CD4-positive, alpha-beta T cell treated with Interleukin-10 for 1 hour (primary cell): ENCODE measurements around the gene MAP3K21.

ENCODE experiments used
- DNase-seq: peaks from one replicate; pipeline ENCODE4 v3.0.0-alpha.2; 2020

MAP3K21 gene

DNA sequence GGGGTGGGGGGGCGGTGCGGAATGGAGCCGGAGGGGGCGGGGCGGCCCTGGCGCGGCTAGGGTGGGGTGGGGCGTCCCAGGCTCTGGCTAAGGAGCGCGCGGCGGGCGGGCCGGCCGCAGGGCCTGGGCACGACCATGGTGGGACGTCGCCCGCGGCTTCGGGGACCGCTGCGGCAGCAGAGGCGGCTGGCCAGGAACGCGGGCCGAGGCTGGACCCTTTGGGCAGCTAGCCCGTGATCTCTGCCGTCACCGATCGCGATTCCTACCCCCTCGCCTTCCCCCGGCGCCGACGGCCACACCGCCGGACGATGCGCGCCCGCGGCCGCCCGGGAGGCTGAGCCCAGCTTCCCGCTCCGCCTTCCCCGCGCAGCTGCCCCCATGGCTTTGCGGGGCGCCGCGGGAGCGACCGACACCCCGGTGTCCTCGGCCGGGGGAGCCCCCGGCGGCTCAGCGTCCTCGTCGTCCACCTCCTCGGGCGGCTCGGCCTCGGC lies at the start of gene MAP3K21:
MAP3K21 (plus strand) TSS at position 74 of the 491 bp plus-strand sequence; CDS start at position 379, 305 bp downstream.
- DNase-seq, result no peak

DNA sequence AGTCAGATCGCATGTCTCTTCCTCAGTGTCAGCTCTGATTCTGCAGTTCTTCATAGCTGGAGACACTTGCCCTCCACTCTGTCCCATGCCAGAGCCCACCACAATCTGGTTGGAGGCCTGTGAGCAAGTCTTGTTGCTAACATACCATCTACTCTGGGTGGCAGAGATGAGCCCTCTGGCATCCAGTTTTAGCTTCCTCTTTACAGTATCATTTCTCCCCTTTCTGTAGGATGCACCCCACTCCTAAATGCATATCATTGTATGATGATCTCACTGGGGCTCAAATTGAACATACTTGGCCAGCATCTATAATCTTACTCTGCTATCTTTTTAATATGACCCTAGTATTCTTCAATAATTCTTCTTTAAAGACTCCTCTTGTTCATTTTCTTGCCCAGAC lies 48.9 kb upstream of the MAP3K21 start:
- DNase-seq, result no peak

DNA sequence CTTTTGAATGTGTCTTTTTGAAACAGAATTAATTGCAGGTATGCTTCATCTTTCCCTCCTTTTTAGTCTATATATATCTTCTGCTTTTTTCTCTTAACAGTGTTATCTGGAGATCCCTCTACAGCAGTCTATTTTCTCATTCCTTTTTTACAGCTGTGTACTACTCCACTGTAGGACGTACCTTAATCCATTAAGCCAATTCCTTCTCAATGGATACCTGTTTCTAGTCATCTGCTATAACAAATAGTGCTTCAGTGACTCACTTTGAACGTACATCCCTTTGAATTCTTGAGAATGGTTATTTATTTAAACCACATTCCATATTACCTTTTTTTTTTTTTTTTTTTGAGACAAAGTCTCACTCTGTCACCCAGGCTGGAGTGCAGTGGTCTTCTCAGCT lies 47.6 kb upstream of the MAP3K21 start:
- DNase-seq, result no peak

DNA sequence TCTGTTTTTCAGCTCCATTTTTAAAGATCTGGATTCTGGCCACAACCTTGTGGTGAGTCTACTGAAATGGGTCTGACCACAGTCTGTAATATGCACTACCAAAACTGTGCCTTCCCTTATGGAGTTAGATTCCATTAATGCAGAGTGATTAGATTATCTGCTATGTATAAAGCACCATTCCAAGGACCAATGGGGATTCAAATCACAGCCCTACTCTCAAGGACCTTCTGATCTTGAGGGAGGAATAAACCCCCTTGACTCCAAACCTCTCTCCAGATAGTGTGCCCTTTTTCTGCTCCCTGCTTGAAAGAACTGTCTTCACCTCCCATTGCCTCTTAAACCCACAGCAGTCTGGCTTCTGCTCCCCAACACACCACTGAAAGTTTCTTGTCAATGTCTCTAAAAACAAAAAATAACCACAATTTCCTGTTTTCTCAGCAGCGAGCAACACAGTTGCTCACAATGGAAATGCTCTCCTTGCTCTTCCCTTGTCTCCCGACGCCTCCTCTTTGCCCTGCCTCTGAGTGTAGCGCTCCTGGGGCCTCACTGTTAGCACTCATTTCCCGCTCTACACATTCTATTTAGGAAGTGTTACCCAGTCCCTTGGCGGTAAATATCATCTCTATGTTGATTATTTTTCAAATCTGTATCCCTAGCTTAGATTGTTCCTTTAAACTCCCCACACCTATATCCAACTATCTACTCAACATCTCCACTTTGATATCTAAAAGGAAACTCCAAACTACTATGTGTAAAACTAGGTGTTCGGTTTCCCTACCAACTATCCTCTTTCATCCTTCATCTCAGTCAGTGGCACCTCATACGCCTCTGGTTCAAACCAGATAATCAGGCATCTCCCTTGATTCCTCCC lies 45.6 kb upstream of the MAP3K21 start:
- peak; percentile 38 for DNase-seq

DNA sequence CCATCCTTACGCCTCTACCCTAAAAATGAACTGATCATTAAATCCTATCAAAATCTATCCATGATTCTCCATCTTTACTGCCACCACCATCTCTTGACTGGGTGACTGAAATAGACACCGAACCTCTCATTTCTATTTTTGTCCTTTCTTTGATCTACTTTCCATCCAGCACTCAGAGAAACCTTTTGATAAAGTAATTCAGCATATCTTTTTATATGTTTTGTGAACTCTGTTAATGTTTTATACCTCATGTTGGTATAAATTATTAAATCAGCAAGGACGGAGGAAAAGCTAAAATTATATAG lies 45.0 kb upstream of the MAP3K21 start:
- DNase-seq, result no peak

DNA sequence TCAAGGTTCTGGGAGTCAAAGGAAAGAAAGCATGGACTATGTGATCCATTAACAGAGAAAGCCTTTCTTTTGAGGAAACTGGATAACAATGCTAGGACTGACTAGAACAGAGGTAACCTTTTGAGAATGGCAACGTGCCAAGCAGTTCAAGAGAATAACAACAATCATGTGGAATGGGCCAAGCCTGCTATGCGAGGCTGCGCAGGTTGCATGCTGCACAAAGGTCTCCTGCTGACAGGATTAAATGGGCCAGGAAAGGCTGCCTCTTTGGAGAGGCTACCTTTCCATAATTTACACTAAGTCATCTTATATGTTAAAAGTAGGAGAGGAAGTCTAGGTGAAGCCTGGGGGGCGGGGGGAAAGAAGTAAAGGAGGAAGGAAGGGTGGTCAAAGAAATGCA lies 37.8 kb upstream of the MAP3K21 start:
- DNase-seq, result no peak

DNA sequence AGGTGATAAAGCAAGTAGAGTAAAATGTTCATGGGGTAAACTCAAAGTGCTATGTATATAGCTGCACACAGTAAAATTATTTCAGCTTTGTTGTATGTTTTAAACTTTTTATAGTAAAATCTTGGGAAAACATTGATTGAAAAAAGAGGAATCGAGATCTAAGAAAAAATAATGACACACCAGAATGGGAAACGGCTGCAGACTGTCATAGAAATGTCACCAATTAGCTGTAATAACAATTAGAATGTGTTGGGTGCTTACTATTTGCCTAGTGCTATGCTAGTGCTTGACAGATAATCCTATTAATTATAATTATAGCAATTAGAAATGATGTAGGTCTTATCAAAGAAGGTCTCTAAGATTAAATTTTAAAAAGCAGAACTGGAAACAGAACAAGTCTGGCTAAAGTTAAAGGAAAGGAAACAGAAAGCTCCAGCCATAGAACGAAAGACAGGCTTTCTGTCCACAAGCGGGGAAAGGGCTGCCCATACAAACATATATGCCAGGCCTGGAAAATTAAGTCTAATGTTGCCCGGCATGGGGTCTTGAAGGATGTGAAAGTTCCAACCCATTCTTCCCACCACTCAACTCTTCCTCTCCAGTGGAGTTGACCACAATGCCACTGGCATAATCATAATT lies 37.0 kb upstream of the MAP3K21 start:
- no peak for DNase-seq

DNA sequence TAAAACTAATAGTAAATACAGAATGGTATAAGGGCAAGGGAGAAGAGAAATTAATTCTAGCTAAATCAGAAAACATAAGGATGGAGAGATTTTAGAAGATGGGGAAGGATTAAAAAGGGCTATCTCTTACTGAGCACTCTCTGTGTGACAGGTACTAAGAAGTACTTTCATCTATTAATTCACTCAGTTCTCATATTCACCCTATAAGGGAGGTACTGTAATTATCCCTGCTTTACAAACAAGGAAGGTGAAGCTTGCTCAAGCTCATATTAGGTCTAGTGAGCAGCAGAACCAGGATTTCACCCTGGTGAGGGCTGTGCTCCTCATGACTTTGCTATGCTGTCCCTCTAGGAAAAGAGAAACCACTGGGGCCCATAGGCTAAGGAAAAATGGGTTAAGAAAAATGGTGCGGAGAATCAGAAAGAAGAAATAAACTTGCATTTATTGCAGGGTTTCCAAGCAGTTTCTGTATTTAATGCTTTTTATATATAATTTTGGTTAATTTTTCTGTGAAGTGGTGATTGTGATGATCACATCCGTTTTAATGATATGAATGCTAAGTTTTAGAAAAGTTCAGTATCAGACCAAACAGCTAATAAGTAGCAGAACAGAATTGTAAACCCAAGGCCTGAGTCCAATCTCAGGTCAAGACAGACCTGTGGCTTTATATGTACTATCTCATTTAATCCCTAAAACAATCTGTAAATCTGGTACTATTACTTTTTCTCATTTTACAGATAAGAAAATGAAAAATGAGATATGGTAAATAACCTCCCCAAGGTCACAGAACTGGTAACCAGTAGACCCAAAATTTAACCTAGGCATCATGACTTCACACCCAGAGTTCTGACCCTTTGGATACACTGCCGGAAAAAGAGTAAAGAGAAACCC lies 33.7 kb upstream of the MAP3K21 start:
- no peak for DNase-seq

DNA sequence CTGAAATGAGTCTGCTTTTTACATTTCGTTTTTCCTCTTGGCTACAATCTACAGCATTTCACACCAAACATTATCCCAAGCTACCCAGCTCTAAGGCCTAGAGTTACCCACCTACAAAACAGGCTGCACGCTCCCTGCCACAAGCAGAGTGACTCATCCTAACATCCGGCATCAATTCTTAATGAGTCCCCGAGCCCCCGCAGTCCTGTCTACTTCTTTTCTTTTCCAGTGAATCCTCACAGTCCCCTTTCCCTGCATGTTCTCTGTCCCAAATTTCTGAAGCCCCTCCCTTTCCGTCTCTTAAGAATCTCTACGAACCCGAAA lies 32.6 kb upstream of the MAP3K21 start:
- peak; percentile 41 for DNase-seq

DNA sequence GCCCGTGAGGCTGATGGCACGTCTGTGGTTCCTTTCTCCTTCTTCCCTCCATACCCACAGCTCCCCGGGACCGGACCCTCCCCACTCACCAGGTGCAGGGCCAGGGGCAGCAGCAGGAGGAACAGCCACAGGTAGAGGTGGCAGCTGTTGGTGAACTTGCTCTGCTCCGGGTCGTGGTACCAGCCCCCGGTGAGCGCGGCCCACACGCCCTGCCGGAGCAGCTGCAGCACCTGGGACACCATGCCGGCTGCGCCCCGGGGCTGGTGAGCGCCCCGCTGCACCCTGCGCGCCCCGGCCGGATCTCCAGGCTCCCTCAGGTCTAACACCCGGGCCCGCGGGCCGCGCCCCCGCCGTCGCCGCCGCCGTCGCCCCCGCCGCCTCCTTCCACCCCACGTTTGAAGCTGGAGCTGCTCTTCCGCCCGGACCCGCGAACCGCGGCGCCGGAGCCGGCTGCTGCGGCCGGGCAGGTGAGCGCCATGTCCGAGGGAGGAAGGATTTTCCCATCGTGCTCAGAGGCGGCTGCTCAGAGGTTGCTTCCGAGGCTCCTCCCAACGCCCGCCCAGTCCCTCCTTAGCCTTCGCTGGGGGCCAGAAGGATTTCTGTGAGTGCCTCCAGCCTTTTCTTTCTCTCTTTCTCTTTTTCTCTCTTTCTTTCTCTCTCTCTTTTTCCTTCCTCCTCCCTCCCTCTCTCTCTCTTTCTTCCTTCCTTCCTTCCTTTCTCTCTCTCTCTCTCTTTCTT lies 32.1 kb upstream of the MAP3K21 start, which contains the start of gene PCNX2:
PCNX2 (minus strand) TSS at position 489 of the 738 bp plus-strand sequence; CDS start at position 242, 247 bp downstream.
- peak; percentile 71 for DNase-seq

DNA sequence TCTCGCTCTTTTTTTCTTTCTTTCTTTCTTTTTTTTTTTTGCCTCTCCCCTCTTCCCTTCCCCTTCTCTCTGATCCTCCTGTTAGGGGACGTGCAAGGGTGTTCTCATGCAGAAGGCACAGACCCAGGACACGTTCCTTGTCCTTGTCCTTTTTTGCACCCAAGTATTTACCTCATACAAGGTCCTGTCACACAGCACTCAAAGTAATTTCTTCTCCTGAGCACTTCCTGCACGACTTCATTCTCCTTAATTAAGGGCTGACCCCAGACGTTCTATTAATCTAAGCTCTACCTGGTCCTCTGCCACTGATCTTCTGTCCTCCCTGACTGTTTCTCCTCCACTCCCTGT lies 31.6 kb upstream of the MAP3K21 start:
- DNase-seq, result no peak

DNA sequence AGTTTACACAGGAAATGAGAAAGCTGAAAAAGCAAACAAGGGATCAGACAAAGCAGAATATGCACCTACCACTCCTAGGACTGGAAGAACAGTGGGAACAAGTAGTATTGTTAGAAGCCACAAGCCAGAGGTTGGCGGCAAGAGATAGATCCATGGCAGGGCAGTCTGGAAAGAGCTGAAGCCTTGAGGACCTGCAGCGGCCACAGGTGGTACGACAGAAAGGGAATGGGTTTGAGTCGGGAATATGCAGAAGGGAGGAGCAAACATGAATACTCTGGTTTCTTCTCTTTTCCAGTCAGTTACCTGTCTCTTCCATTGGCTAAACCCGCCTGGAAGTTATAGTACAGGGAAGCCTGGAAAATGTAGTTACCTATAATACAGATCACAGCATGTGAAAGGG lies 28.1 kb upstream of the MAP3K21 start:
- no peak for DNase-seq

DNA sequence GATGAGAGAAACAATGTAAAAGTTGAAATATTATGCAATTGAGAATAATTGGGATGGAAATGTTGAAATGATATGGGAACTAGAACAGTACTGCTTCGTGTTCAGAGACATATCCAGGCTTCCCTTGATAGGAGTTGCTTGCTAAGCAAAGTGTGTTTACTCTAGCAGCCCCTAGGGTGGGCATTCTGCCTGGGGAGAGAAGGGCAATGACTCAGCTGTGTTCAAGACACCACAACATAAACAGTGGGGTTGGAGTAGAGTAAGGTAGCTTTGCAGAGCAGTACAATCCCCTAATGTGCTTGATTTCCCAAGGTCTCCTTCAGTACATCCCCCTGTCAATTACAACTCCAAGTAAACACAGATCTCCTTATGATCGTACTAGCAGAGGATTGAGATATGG lies 27.2 kb upstream of the MAP3K21 start:
- DNase-seq, result no peak

DNA sequence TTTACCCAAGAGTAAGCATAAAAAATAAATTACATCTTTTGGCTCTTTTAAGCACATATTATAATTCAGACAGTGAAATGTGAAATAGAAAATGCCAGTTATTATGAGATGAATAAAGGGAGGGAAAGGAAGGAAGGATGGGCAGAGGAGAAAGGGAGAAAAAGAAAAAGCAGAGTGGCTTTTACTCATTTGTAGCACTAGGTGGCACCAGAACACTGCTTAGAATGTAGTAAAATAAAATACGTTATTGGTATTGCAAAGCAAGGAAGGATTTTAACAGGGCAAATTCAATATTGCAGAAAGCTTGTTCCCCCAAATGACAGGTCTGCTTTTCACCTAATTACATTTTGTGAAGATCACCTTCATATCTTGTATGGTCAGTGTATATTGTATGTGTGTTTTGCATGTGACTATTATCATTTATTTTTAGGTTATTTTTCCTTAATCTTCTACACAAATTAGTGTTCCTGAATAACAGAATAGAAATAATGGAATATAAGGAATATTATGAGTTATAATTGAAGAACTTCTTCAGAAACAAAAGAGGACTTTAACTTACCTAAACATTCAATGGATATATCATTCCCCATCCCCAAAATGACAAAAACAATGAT lies 22.9 kb upstream of the MAP3K21 start:
- DNase-seq, result peak; percentile 47

DNA sequence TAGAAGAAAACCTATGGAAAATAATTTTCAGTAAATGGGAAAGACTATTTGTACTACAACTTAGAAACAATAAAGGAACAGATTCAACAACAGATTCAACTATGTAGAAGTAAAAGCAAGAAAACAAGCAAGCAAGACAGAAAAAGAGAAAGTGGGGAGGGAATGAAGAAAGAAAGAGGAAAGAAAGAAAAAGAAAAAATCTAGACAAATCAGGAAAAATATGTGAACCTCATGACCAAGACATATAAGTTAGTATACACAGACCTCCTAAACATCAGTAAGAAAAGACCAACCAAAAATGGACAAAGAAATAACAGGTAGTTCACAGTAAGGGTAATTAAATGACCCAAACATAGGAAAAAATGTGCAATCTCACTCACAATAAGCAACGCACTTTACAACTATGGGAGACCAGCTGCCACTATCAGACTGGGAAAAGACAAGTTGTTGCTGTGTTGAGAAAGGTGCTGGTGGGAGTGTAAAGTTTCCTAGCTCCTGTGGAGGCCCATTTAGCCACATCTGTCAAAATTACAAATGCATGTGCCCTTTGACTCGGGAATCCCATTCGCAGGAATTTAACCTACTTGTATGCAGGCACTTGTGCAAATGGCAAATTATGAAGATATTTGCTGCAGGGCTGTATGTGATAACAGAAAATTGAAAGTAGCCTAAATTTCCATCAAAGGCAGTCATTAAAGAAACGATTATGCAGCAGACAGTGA lies 13.9 kb upstream of the MAP3K21 start:
- no peak for DNase-seq

DNA sequence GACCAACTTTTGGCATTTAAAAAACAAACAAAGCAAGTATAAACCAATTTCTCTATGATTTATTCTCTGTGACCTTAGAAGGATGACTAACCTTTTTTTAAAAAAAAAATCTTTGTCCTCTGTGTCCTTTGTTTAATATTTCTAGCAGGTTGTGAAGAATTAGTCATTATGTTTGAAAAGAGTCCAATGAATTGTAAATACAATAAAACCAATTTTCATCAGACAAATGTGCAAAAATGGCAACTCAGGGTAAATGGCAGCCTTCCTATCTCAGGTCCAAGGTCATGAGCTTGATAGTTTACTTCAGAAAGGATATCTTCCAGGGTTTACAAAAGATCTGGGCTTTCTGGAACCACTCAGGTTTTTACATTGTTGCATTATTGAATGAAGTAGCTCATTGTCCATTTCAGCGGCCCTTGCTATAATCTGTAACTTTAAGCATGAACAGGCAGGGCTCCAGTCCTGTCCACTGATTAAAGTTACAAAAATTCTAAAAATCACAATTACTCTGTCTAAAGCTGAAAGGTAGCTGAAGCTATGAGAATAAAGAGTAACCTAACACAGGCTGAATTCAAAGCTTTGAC lies 11.7 kb upstream of the MAP3K21 start:
- no peak for DNase-seq

DNA sequence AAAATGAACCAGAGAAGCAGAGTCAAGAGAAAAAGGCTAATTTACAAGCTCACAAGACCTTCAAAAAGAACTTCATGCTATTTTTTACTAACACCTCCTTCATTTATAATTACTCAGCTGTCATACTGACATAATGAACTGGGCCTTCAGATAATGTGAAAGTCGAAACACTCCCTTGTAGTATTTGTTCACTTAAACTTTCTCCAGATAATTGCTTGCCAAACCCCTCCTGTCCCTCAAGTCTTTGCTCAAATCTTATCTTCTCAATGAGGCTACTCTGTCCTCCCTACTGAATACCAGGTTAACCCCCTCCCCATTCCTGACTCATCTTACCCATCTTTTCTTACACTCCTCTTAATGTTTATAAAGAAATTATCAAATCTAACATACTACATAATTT lies 11.1 kb upstream of the MAP3K21 start:
- no peak for DNase-seq

DNA sequence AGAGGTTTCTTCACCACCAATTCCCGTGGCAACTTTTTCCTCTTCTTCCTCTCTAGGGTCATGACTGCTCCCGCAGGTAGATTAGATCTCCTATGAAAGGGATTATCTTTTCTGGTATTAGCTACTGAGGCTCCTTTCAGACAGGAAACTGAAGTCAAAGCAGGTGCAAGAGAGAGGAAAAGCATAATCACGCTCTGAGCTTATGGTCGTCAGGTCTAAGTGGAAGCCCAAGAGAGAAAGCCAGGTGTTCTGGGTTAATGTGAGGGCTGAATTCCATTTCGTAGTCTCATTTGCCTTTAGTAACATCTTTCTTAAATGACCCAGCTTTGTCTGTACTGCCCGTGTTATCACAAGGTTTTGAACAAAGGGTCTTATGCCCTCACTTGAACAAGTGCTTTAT lies 8.3 kb upstream of the MAP3K21 start:
- no peak for DNase-seq

DNA sequence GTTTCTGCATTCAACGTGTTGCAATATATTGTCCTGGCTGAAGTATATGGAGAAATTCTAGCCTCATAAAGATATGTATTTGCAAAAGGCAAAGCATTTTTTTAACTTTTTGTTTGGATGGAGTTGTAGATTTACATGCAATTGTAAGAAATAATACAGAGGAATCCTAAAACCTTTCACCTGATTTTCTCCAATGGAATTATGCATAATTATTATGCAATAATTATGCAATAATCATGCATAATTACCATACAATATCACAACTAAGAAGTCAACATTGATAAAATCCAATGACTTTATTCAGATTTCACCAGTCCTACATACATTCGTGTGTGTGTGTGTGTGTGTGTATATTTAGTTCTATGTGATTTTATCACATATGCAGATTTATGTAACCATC lies 7.5 kb upstream of the MAP3K21 start:
- no peak for DNase-seq

DNA sequence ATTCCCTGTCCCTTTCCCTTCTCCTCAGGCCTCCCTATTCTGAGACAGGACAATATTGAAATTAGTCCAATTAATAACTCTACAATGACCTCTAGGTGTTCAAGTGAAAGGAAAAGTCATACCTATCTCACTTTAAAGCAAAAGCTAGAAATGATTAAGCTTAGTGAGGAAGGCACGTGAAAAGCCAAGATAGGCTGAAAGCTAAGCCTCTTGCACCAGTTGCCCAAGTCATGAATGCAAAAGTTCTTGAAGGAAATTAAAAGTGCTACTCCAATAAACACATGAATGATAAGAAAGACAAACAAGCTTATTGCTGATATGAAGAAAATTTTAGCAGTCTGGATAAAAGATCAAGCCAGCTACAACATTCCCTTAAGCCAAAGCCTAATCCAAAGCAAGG lies 3.8 kb upstream of the MAP3K21 start:
- DNase-seq, result no peak

DNA sequence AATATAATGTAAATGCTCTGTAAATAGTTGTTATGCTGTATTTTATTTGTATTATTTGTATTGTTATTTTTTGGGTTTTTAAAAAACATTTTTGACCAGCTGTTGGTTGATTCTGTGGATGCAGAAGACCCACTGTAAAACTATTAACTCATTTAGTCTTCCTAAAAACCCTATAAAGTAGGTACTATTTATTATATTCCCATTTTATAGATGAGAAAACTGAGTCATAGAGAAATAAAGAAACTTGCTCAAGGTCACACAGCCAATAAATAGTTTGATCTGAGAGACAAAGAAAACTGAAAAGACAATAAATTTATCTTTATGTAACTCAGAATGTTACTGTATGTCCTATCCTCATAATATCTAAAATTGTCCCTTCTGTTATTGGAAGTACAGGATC lies 1.2 kb upstream of the MAP3K21 start:
- no peak for DNase-seq
